H1 (cell line): Measurements from ENCODE around the gene PRSS36. TPM values are rescaled to one million over a fixed set of nuclear protein-coding genes. Genes with fewer than 3 reads are reported as not detected.

Source experiments
- CHD2 ChIP-seq: IDR thresholded peaks from 2 replicates; pipeline ENCODE4 v1.6.1; 2012; ENCODE audit warnings: low read length, improper control_type of control experiment
- CHD7 ChIP-seq: fragments of 300-600 bp; sonication (generic); IDR thresholded peaks from 2 replicates; pipeline ENCODE4 v1.7.1; 2012; ENCODE audit warnings: low read length, moderate library complexity, mild to moderate bottlenecking, inconsistent platforms; ENCODE audit not compliant: insufficient replicate concordance
- MAFK ChIP-seq: IDR thresholded peaks from 2 replicates; pipeline ENCODE4 v1.6.1; 2012; ENCODE audit warnings: low read depth, mild to moderate bottlenecking, improper control_type of control experiment, low read length
- MAX ChIP-seq: IDR thresholded peaks from 2 replicates; pipeline ENCODE4 v1.6.1; 2012; ENCODE audit warnings: inconsistent platforms
- NANOG ChIP-seq: IDR thresholded peaks from 2 replicates; pipeline ENCODE4 v1.6.1; 2011; ENCODE audit warnings: low read length, low read depth, mild to moderate bottlenecking, inconsistent platforms; ENCODE audit not compliant: insufficient read depth, poor library complexity, severe bottlenecking
- PHF8 ChIP-seq: fragments of 200-600 bp; sonication (generic); conservative IDR thresholded peaks from 2 replicates; pipeline ENCODE4 v1.7.1; 2012; ENCODE audit warnings: low read depth, mild to moderate bottlenecking, inconsistent platforms, low read length, moderate library complexity
- RAD21 ChIP-seq, 2 experiments: IDR thresholded peaks in 1 of 2; conservative IDR thresholded peaks in 1 of 2; 2 replicates each; pipeline ENCODE4 v1.6.1; 2011; ENCODE audit warnings: low read depth in 2 of 2, low read length in 2 of 2, improper control_type of control experiment in 1 of 2, inconsistent platforms in 1 of 2, mild to moderate bottlenecking in 1 of 2, moderate library complexity in 1 of 2
- RBBP5 ChIP-seq: IDR thresholded peaks from 2 replicates; pipeline ENCODE4 v1.7.1; 2012; ENCODE audit warnings: low read depth, mild to moderate bottlenecking, inconsistent platforms, low read length, moderate library complexity, borderline replicate concordance
- TAF7 ChIP-seq: optimal IDR thresholded peaks from 2 replicates; pipeline ENCODE3; 2011; ENCODE audit warnings: low read depth, mild to moderate bottlenecking, inconsistent platforms, low read length, moderate library complexity, borderline replicate concordance
- YY1 ChIP-seq: IDR thresholded peaks from 2 replicates; pipeline ENCODE4 v1.6.1; 2011; ENCODE audit warnings: low read depth, mild to moderate bottlenecking, low read length
- polyA plus RNA-seq, 7 experiments: library from polyadenylated mRNA; depleted of rRNA in 3 of 7; stranded (reverse) in 5 of 7; unstranded in 2 of 7; fragments of >200 nt in 5 of 7; fragments of 200-250 nt in 2 of 7; gene quantifications; 1 replicate in 5 of 7; 2 replicates in 1 of 7; 4 replicates in 1 of 7; pipeline versions ENCODE4 v1.2.1 to v1.2.3, GENCODE V29; 2011 to 2013; ENCODE audit warnings: missing spikeins in 2 of 7, mixed read lengths in 2 of 7
- total RNA-seq: library from RNA; stranded (reverse); fragmentation: NEBNext Ultra II Directional; extraction: Animal tissue kit (Norgen Biotek cat#: 25700); gene quantifications from 2 replicates; pipeline ENCODE4 v1.2.1, GENCODE V29; 2021

The PRSS36 gene
- total and polyA plus RNA-seq, 2 of the 8 experiments (the other 6 are each of a cell fraction or from before 2014, with no cell fraction given) = 1.3 to 1.9 TPM

- TF ChIP-seq CHD7 = no peak
- no peak for TF ChIP-seq YY1
- no peak for TF ChIP-seq NANOG
- TF ChIP-seq RAD21 (IDR thresholded peaks at IDR 0.05 in 1 of 2, conservative IDR thresholded peaks at IDR 0.05 in 1 of 2; ENCODE audit: low read depth in 2 of 2, low read length in 2 of 2) = no peak
- TF ChIP-seq MAX = no peak
- TF ChIP-seq RBBP5 = no peak
- no peak for TF ChIP-seq MAFK
- TF ChIP-seq TAF7 = no peak
- no peak for TF ChIP-seq CHD2
- TF ChIP-seq PHF8 = no peak
Measured at GRCh38 chr16:31130336-31130891, 19.5 kb downstream of the PRSS36 start (continued).
